Bone marrow (tissue), 2 donors: ENCODE data around the gene HSBP1L1.

Source experiments
- DNase-seq, 2 donors: peaks; one replicate each; lab custom pipeline; 2025; lab: John Stamatoyannopoulos, UW

The HSBP1L1 gene

GRCh38 chr18:79961527-79962291, 2.7 kb upstream of the HSBP1L1 start:
- no peak for DNase-seq

GRCh38 chr18:79962311-79962710, 2.1 kb upstream of the HSBP1L1 start:
- no peak for DNase-seq

GRCh38 chr18:79962835-79963657, 1.4 kb upstream of the HSBP1L1 start:
- DNase-seq, result no peak

GRCh38 chr18:79963658-79964329, 649 bp upstream of the HSBP1L1 start:
- no peak for DNase-seq

DNA sequence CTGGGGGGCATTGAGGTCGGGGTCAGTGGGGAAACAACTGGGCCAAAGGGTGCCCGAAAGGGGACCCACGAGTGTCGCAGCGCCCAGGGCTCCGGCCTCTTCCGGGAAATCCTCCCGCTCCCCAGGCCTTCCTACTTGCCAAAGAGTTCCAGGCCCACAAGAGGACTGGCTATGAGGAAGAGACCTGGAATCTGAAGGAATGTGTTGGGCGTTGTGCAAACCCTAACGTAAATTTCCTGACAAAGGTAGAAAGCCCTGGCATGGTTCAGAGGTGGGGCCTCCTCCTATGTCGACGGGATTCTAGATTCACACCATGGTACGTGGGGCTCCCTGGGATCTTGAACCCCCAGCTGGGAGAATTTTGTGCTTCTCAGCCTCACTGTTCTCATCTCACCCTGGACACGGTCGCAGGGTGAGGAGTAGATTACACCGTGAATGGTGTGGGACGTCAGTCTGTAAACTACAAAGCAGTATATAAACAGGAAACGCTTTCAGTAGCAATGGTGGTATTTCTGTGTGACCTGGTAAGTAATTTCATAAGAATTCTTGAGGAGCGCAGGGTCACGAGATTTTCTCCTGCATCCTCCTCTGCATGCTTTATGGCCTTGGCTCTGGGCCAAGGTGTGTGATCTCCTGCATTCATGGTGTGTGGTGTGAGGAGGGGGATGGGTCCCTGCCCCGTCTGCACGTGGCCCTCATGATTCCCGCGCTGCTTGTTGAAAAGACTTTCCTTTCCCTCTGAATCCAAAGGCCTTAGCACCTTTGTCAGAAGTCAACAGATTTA, 868 bp downstream of the HSBP1L1 start:
- no peak for DNase-seq

DNA sequence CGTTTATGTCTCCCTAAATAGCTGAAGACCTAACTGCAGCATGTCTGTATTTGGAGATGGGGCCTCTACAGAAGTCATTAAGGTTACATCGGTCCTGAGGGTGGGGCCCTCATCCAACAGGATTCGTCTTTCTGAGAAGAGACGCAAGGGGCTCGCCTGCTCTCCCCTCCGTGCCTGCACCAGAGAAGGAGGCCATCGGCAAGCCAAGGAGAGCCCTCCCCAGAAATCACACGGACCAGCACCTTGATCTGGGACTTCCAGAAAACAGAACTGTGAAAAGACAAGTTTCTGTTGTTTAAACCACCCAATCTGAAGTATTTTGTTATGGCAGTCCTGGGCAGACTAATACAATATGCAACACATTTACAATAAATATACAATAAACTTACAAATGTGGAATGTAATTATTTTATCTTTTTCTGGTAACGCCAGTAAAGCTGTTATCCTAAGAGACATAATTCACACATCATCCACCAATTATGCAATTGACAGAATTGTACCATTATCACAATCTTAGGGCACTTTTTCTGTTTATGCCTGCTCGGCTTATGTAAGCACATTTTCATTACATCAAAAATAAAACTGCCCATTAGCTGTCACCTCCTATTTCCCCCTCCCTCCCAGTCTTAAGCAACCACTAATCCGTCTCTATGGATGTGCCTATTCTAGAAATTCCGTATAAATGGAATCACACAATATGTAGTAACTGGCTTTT, 6.1 kb downstream of the HSBP1L1 start:
- no peak for DNase-seq

GRCh38 chr18:79971211-79971952, 6.9 kb downstream of the HSBP1L1 start:
- DNase-seq, result no peak

- no peak for DNase-seq
These were observed 7.5 kb downstream of the HSBP1L1 start for GRCh38 chr18:79971986-79972385.

- no peak for DNase-seq
These were observed 8.3 kb downstream of the HSBP1L1 start for GRCh38 chr18:79972720-79973119.

DNA sequence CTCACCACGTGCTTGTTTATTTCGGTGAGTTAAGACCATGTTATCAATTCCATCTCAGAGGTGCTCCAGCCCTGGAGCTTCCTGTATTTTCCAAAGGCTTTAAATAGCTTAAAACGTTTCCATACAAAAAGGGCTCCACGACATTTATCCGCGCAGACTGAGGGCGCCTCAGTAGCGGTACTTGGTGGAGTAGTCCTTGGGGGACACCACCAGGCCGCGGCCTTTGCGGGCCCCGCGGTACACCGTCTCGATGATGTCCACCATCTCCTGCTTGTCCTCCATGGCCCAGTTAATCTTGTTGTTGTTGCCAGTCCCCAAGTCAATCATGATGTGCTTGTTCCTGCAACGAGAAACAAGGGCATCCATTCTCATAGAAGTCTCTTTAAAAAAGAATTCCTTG, 9.1 kb downstream of the HSBP1L1 start:
- DNase-seq, result no peak

DNA sequence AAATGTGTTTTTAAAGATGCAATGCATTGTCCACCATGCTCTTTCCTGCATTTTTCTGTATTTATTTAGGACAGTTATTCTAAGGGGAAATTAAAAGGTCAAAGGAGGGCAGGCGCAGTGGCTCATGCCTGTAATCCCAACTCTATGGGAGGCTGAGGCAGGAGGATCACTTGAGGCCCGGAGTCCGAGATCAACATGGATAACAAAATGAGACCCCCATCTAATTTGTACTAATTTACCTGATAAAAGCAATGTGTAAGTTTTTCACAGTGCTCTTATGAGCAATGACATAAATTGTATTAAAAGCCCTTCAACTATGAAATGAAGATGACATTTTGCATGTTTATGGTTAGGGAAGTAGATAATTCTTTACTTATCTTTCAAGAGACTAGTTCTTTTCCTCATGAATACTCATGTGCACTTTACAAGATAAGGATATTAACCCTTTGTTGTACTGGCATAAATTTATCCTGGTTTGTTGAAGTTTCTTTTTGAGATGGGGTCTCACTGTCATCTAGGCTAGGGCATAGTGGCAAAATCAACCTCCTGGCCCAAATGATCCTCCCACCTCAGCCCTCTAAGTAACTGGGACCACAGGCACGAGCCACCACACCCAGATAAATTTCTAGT, 9.7 kb downstream of the HSBP1L1 start:
- no peak for DNase-seq

DNA sequence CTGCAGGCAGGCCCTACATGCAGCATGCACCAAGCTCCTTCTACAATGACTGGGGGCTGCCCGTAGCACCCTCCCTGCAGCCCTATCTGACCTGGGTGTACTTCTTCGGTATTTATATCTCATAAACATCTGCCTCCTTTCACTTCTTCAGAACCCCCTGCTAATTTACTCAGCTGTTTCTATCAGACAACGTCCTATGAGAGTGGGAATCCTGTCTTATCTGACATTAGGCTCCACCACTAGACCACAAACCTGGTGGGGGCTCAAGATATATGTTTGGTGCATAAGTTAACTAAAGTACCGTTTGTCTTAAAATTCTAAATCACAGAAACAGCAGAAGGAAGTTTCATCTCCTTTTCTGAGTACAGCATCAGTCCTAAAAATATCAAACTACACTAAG, 10.6 kb downstream of the HSBP1L1 start:
- DNase-seq, result no peak

GRCh38 chr18:79975985-79976680, 11.7 kb downstream of the HSBP1L1 start:
- no peak for DNase-seq

- no peak for DNase-seq
These were observed 15.4 kb downstream of the HSBP1L1 start for GRCh38 chr18:79979843-79980242.

DNA sequence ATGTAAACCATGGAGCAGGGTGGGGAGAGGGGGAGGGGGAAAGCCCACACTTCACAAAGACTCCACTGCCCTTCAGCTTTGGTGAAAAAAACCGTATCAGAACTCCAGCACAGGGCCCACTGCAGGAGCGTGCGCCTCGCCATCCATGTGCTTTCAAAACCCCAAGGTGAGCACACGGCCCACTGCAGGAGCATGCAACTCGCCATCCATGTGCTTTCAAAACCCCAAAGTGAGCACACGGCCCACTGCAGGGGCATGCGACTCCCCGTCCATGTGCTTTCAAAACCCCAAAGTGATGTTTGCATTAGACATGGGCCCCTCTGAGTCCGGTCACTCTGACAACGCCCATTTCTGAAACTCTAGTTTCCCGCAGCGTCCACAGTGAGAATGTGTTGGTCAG, 16.1 kb downstream of the HSBP1L1 start:
- DNase-seq, result no peak

- peak in 1 of 2 donors; percentile 51 for DNase-seq
These were observed 18.3 kb downstream of the HSBP1L1 start for GRCh38 chr18:79982736-79983135.

DNA sequence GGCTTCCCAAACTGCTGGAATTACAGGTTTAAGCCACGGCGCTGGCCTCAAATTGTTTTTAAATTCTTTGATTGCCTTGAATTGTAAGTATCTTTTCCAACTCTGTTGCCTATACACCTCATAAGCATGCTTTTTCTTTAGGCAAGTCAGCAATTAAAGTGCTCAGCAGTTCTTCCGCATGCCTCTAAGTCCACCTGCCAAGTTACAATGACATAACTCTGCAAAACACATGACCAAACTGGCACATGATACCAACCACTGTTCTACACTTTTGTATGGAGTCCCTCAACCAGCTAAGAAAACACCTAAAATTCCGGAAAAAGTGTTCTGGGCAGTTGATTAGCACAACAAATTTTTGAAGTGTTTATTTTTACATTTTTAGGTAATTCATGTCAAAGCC, 18.8 kb downstream of the HSBP1L1 start:
- DNase-seq, result no peak

DNA sequence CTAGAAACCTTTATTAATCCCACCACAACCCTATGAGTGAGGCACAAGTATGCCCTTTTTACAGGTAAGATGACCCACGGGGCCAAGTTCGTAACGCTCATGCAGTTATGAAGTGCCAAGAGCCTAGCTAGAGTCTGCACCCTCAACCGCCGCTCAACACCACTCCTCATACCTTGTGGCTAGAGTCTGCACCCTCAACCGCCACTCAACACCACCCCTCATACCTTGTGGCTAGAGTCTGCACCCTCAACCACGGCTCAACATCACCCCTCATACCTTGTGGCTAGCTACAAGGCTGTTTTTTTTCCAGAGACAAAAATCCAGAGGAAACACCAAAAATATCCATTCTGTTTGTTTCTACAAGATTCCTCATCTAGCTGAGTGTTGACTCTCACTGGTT, 19.4 kb downstream of the HSBP1L1 start:
- DNase-seq, result no peak

GRCh38 chr18:79985172-79985571, 20.7 kb downstream of the HSBP1L1 start:
- DNase-seq, result no peak

DNA sequence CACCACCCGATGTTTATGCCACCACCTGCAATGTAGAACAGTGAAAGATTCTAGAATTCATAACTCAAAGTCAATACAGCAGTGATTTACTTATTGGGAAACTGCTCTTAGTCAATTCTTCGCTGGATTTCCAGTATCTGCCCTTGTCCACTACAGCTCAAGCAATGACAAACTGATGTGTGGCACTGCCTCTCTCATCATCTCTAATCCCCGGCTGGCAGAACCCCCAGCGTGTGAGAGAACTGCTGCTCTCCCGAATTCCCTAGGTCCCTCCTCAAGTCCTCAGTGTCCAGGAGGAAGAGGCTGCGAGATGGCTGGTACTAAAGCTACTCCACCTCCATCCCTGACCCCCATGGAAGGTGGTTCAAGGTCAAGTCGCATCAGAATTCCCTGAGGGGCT, 22.3 kb downstream of the HSBP1L1 start:
- no peak for DNase-seq
